Neural progenitor cell (in vitro differentiated cells): ENCODE data around the gene DYSF.

ENCODE experiments used
- CTCF ChIP-seq: fragments of 200-600 bp; sonication (generic); IDR thresholded peaks from 2 replicates; pipeline ENCODE4 v1.5.1; 2017; ENCODE audit warnings: antibody characterized with exemption, mild to moderate bottlenecking
- EZH2phosphoT487 ChIP-seq: fragments of 200-600 bp; sonication (generic); IDR thresholded peaks from 2 replicates; pipeline ENCODE4 v1.6.1; 2017; ENCODE audit warnings: antibody characterized with exemption

- no peak for TF ChIP-seq CTCF
- TF ChIP-seq EZH2phosphoT487: no peak
Observed at GRCh38 chr2:71494523-71495155, 41.3 kb downstream of the DYSF start.
